ENCODE measurements around the gene PUDP. TPM values are rescaled to one million over a fixed set of nuclear protein-coding genes. Genes with fewer than 3 reads are reported as not detected.
A peak's percentile ranks its signal among the peaks of the same experiment; 100 is the strongest.
"Not testable (repeated sequence)": the region's sequence is repeated elsewhere in the genome, so short reads cannot be mapped to it uniquely, and the experiment has no call there.

The PUDP gene
- total and polyA plus RNA-seq, 7 experiments from 2014 or later: 6.2 to 16.5 (median 10.5) TPM

DNA sequence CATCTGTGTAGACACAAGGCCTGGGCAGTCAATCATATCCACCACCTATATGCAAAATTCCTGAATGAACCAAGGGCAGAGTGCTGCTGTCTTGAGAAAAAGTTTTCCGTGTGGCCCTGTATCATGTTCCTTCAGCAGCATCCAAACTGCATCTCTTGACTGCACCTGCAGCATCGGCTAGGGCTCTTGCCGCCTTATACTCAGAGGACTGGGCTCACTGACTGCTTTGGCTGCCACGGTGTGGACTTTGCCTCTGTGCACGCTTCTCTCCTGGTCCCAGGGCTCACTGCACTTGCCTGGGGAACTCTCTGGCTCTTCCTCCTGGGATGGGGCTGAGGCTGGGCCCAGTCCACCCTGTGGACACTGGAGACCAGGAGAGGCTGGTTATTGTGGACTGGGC, 39.9 kb downstream of the PUDP start:
- Mint-ChIP-seq H3K27me3 (no peaks in the 10 kb centered on the region), H3K4me1 (peaks cover 14 to 45% (median 28%) of the 10 kb centered on the region in 7 donors), H3K9me3 (peaks cover 0 to 2% (median 0%) of the 10 kb centered on the region in 11 donors), H3K36me3 (peaks cover 5 to 35% (median 25%) of the 10 kb centered on the region in 5 donors), H3K27ac (no peak overlapping the region), H3K4me3 (no peak overlapping the region)
- H3K36me3 ChIP-seq (ENCODE audit: control insufficient read depth in 2 of 3, insufficient read depth in 3 of 3, low read length in 3 of 3): no peaks in the 10 kb centered on the region
- H3K4me3 ChIP-seq (ENCODE audit: low read length): no peak overlapping the region
- intact Hi-C loops (cut with micrococcal nuclease): no loop called here
- no peak overlapping the region for H3K27ac ChIP-seq (ENCODE audit: low read depth, low read length)
- no peaks in the 10 kb centered on the region for H3K9me3 ChIP-seq (ENCODE audit: control insufficient read depth in 2 of 3, low read length in 3 of 3)
- ChIA-PET POLR2A (no interaction called here), CTCF (no interaction called here)
- H3K4me1 ChIP-seq (ENCODE audit: control insufficient read depth in 2 of 2, insufficient read depth in 2 of 2, low read length in 2 of 2): no peaks in the 10 kb centered on the region
- no peak for DNase-seq
- no peak for ATAC-seq
- H3K27me3 ChIP-seq (ENCODE audit: control insufficient read depth in 2 of 2, insufficient read depth in 2 of 2, low read length in 2 of 2): no peaks in the 10 kb centered on the region

DNA sequence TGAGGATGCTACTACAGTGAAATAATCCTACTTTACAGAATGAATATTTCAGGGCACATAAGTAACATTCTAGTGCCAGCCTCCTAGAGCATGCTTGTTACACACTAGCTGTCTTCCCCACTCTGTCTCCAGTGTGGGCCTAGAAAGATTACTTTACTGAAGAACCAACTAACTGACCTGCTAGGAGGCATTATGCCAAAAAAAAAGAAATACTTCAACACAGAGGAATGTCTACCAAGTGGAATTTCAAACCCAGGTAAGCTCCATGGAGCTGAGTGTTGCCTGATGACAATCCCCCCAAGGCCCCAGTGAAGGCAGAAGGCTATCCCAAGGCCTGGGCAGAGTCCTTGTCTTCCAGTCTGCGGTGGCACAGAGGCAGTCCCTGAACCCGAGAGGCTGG, 41.3 kb downstream of the PUDP start:
- intact Hi-C loops (cut with micrococcal nuclease): no loop called here
- no peaks in the 10 kb centered on the region for H3K9me3 ChIP-seq (ENCODE audit: control insufficient read depth in 2 of 3, low read length in 3 of 3)
- peaks cover 5 to 44% (median 25%) of the 10 kb centered on the region in 5 donors for H3K36me3 Mint-ChIP-seq

DNA sequence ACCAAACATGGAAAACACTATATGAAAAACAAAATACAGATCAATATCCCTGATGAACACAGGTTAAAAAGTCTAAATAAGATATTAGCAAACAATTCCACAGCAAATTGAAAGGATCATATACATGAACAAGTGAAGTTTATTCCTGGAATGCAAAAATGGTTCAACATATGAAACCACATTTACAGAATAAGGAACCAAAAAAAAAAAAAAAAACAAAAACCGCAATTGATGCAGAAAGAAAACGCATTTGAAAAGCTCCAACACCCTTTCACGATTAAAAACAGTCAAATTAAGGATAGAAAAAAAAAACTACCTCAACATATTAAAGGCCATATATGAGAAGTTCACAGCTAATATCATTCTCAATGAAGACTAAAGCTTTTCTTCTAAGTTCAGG, 45.8 kb downstream of the PUDP start:
- Mint-ChIP-seq H3K4me1 (peaks cover 0 to 24% (median 7%) of the 10 kb centered on the region in 7 donors), H3K4me3 (no peak overlapping the region), H3K27me3 (no peaks in the 10 kb centered on the region), H3K36me3 (peaks cover 10 to 70% (median 31%) of the 10 kb centered on the region in 5 donors), H3K9me3 (peaks cover 0 to 2% (median 0%) of the 10 kb centered on the region in 11 donors), H3K27ac (no peak overlapping the region)
- DNase-seq (no peak), ATAC-seq (no peak)
- ChIA-PET CTCF (no interaction called here), POLR2A (no interaction called here)
- peaks cover 0 to 4% (median 0%) of the 10 kb centered on the region in 3 experiments for H3K36me3 ChIP-seq (ENCODE audit: control insufficient read depth in 2 of 3, insufficient read depth in 3 of 3, low read length in 3 of 3)
- intact Hi-C loops (cut with micrococcal nuclease): no loop called here
- H3K27ac ChIP-seq (ENCODE audit: low read depth, low read length): no peak overlapping the region
- H3K9me3 ChIP-seq (ENCODE audit: control insufficient read depth in 2 of 3, low read length in 3 of 3): no peaks in the 10 kb centered on the region
- H3K4me3 ChIP-seq (ENCODE audit: low read length): no peak overlapping the region
- H3K27me3 ChIP-seq (ENCODE audit: control insufficient read depth in 2 of 2, insufficient read depth in 2 of 2, low read length in 2 of 2): no peaks in the 10 kb centered on the region
- no peaks in the 10 kb centered on the region for H3K4me1 ChIP-seq (ENCODE audit: control insufficient read depth in 2 of 2, insufficient read depth in 2 of 2, low read length in 2 of 2)

More for the DNA sequence above, 41.3 kb downstream of the PUDP start:
- no peak for DNase-seq
- no peaks in the 10 kb centered on the region for H3K27me3 Mint-ChIP-seq
- peaks cover 16 to 38% (median 32%) of the 10 kb centered on the region in 7 donors for H3K4me1 Mint-ChIP-seq
- H3K4me3 ChIP-seq (ENCODE audit: low read length): no peak overlapping the region
- no peak overlapping the region for H3K4me3 Mint-ChIP-seq
- POLR2A ChIA-PET: no interaction called here
- H3K27ac ChIP-seq (ENCODE audit: low read depth, low read length): no peak overlapping the region
- no peak overlapping the region for H3K27ac Mint-ChIP-seq
- H3K27me3 ChIP-seq (ENCODE audit: control insufficient read depth in 2 of 2, insufficient read depth in 2 of 2, low read length in 2 of 2): no peaks in the 10 kb centered on the region
- no peak for ATAC-seq
- no peaks in the 10 kb centered on the region for H3K36me3 ChIP-seq (ENCODE audit: control insufficient read depth in 2 of 3, insufficient read depth in 3 of 3, low read length in 3 of 3)
- CTCF ChIA-PET: no interaction called here
- H3K9me3 Mint-ChIP-seq: peaks cover 0 to 2% (median 0%) of the 10 kb centered on the region in 11 donors
- H3K4me1 ChIP-seq (ENCODE audit: control insufficient read depth in 2 of 2, insufficient read depth in 2 of 2, low read length in 2 of 2): no peaks in the 10 kb centered on the region

DNA sequence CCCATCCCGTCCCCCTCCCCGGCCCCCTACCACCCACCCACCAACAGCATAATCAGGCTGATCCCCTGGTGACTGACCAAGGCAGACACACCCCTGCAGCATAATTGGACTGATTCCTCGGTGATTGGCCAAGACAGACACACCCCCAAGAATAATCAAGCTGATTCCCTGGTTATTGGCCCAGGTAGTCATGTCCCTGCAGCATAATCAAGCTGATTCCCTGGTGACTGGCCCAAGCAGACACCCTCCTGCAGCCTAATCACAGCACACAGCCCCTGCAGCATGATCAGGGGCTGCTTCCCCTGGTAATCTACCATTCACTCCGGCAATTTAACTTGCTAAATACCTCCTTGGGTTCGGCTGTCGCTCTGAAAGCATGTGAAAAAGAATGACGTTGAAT, 47.9 kb downstream of the PUDP start:
- CTCF ChIA-PET: no interaction called here
- Mint-ChIP-seq H3K9me3 (peaks cover 0 to 2% (median 0%) of the 10 kb centered on the region in 11 donors), H3K27ac (no peak overlapping the region), H3K27me3 (no peaks in the 10 kb centered on the region), H3K4me1 (peaks cover 0 to 27% (median 7%) of the 10 kb centered on the region in 7 donors), H3K4me3 (no peak overlapping the region), H3K36me3 (peaks cover 10 to 75% (median 30%) of the 10 kb centered on the region in 5 donors)
- Histone ChIP-seq H3K36me3 (ENCODE audit: control insufficient read depth in 2 of 3, insufficient read depth in 3 of 3, low read length in 3 of 3) (peaks cover 0 to 4% (median 0%) of the 10 kb centered on the region in 3 experiments), H3K27me3 (ENCODE audit: control insufficient read depth in 2 of 2, insufficient read depth in 2 of 2, low read length in 2 of 2) (no peaks in the 10 kb centered on the region), H3K9me3 (ENCODE audit: control insufficient read depth in 2 of 3, low read length in 3 of 3) (no peaks in the 10 kb centered on the region), H3K27ac (ENCODE audit: low read depth, low read length) (no peak overlapping the region), H3K4me1 (ENCODE audit: control insufficient read depth in 2 of 2, insufficient read depth in 2 of 2, low read length in 2 of 2) (no peaks in the 10 kb centered on the region), H3K4me3 (ENCODE audit: low read length) (no peak overlapping the region)
- DNase-seq (no peak), ATAC-seq (no peak)
- intact Hi-C loops (cut with micrococcal nuclease): no loop called here
- POLR2A ChIA-PET: no interaction called here

DNA sequence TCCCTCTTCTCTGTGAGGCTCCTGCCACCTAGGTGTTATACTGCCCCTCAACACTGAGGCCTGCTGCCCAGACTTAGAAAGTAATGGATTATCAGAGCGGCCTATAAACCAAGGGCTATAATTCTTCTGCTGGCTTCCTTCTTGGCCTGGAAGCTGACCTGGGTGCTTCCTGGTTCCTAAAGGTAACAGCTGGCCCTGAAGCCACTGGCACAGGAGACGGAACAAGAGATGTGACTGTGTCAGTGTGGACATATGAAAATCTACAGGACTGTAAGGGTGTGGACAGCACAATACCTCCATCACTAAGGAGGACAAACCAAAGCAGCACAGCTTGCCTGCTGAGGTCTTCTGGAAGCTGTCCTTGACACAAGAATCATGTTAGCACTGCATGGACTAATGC, 52.3 kb downstream of the PUDP start:
- POLR2A ChIA-PET; H3K27me3 Mint-ChIP-seq; H3K4me1 ChIP-seq (ENCODE audit: control insufficient read depth in 2 of 2, insufficient read depth in 2 of 2, low read length in 2 of 2); H3K36me3 ChIP-seq (ENCODE audit: control insufficient read depth in 2 of 3, insufficient read depth in 3 of 3, low read length in 3 of 3); H3K9me3 ChIP-seq (ENCODE audit: control insufficient read depth in 2 of 3, low read length in 3 of 3); H3K27me3 ChIP-seq (ENCODE audit: control insufficient read depth in 2 of 2, insufficient read depth in 2 of 2, low read length in 2 of 2); H3K27ac ChIP-seq (ENCODE audit: low read depth, low read length); H3K9me3 Mint-ChIP-seq; CTCF ChIA-PET; H3K4me3 Mint-ChIP-seq; DNase-seq; ATAC-seq; H3K4me3 ChIP-seq (ENCODE audit: low read length); intact Hi-C loops (cut with micrococcal nuclease): not testable (repeated sequence)
- H3K4me1 Mint-ChIP-seq: peaks cover 0 to 32% (median 3%) of the 10 kb centered on the region in 7 donors
- peaks cover 0 to 39% (median 3%) of the 10 kb centered on the region in 5 donors for H3K36me3 Mint-ChIP-seq
- H3K27ac Mint-ChIP-seq: peak overlapping the region in 1 of 9 donors; percentile 48

DNA sequence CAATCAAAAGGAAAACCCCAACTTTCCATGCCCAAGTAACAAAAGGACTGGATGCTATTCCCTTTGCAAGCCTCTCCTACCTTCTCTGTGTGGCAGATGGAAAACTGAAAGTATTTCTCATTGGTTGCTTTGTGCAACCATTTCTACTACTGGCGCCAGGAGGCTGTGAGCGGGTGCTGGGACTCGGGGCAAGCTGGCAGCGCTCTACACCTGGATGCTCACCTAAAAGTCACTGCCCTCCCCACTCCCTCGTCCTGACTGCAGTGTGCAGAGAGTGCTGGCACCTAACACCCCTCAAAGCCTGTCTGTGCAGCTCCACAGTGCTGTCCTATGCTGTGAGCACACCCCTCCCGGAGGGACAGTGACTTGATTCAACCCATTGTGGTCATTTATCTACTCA, 54.6 kb downstream of the PUDP start:
- peak overlapping the region in 4 of 9 donors; percentile 5 to 59 (median 48) for H3K27ac Mint-ChIP-seq
- H3K36me3 Mint-ChIP-seq: peaks cover 0 to 29% (median 3%) of the 10 kb centered on the region in 5 donors
- H3K4me3 Mint-ChIP-seq: peak overlapping the region in 1 of 10 donors; percentile 7
- intact Hi-C loops (cut with micrococcal nuclease): no loop called here
- peaks cover 0 to 1% (median 0%) of the 10 kb centered on the region in 3 experiments for H3K36me3 ChIP-seq (ENCODE audit: control insufficient read depth in 2 of 3, insufficient read depth in 3 of 3, low read length in 3 of 3)
- no peaks in the 10 kb centered on the region for H3K27me3 ChIP-seq (ENCODE audit: control insufficient read depth in 2 of 2, insufficient read depth in 2 of 2, low read length in 2 of 2)
- ATAC-seq (no peak), DNase-seq (no peak)
- H3K4me3 ChIP-seq (ENCODE audit: low read length): no peak overlapping the region
- H3K4me1 Mint-ChIP-seq: peaks cover 2 to 52% (median 23%) of the 10 kb centered on the region in 7 donors
- H3K27me3 Mint-ChIP-seq: no peaks in the 10 kb centered on the region
- CTCF ChIA-PET: no interaction called here
- no peaks in the 10 kb centered on the region for H3K9me3 ChIP-seq (ENCODE audit: control insufficient read depth in 2 of 3, low read length in 3 of 3)
- no peaks in the 10 kb centered on the region for H3K9me3 Mint-ChIP-seq
- H3K4me1 ChIP-seq (ENCODE audit: control insufficient read depth in 2 of 2, insufficient read depth in 2 of 2, low read length in 2 of 2): peaks cover 0 to 11% of the 10 kb centered on the region in 2 donors
- POLR2A ChIA-PET: no interaction called here
- H3K27ac ChIP-seq (ENCODE audit: low read depth, low read length): no peak overlapping the region

DNA sequence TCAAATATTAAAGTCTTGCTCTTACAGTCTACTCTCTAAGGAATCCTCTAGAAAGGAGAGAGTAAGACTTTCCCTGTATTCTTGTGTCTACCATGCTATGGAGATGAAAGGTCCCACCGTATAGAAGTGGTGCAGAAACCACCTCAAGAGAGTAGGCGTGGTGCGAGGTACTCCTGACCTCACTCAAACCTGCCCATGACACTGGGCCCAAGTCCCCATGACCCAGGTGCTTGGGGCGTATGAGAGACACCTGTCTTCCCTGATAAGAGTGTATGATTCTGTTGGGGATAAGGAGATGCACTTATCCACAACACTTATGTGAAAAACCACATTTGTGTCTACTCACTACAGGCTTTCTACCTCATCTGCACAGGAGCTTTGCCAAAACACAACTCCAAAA, 55.4 kb downstream of the PUDP start:
- Histone ChIP-seq H3K4me3 (ENCODE audit: low read length) (no peak overlapping the region), H3K27me3 (ENCODE audit: control insufficient read depth in 2 of 2, insufficient read depth in 2 of 2, low read length in 2 of 2) (no peaks in the 10 kb centered on the region), H3K27ac (ENCODE audit: low read depth, low read length) (no peak overlapping the region), H3K4me1 (ENCODE audit: control insufficient read depth in 2 of 2, insufficient read depth in 2 of 2, low read length in 2 of 2) (peaks cover 0 to 11% of the 10 kb centered on the region in 2 donors), H3K9me3 (ENCODE audit: control insufficient read depth in 2 of 3, low read length in 3 of 3) (no peaks in the 10 kb centered on the region), H3K36me3 (ENCODE audit: control insufficient read depth in 2 of 3, insufficient read depth in 3 of 3, low read length in 3 of 3) (no peaks in the 10 kb centered on the region)
- H3K27me3 Mint-ChIP-seq: no peaks in the 10 kb centered on the region
- H3K9me3 Mint-ChIP-seq: no peaks in the 10 kb centered on the region
- peaks cover 2 to 54% (median 23%) of the 10 kb centered on the region in 7 donors for H3K4me1 Mint-ChIP-seq
- intact Hi-C loops (cut with micrococcal nuclease): no loop called here
- ChIA-PET POLR2A (no interaction called here), CTCF (no interaction called here)
- no peak for ATAC-seq
- peak overlapping the region in 4 of 9 donors; percentile 5 to 59 (median 45) for H3K27ac Mint-ChIP-seq
- H3K4me3 Mint-ChIP-seq: no peak overlapping the region
- peaks cover 0 to 23% (median 3%) of the 10 kb centered on the region in 5 donors for H3K36me3 Mint-ChIP-seq
- DNase-seq: no peak

Measured in naive thymus-derived CD4-positive, alpha-beta T cell (primary cell).